Keratinocyte (primary cell): Measurements from ENCODE around the gene TGFBR1.

ENCODE experiments used
- CTCF ChIP-seq, 3 experiments: IDR thresholded peaks in 1 of 3; conservative IDR thresholded peaks in 1 of 3; optimal IDR thresholded peaks in 1 of 3; 2 replicates in 2 of 3; 3 replicates in 1 of 3; pipeline versions ENCODE3 to v1.5.1; 2011; ENCODE audit warnings: low read length in 3 of 3, mild to moderate bottlenecking in 3 of 3, moderate library complexity in 2 of 3, control low read depth in 1 of 3, inconsistent platforms in 1 of 3; ENCODE audit not compliant: insufficient read depth in 2 of 3; ENCODE audit errors: extremely low read depth in 1 of 3
- EZH2 ChIP-seq: IDR thresholded peaks from one replicate; pipeline ENCODE4 v1.6.1; 2012; ENCODE audit warnings: inconsistent platforms, mild to moderate bottlenecking, low read length, moderate library complexity

DNA sequence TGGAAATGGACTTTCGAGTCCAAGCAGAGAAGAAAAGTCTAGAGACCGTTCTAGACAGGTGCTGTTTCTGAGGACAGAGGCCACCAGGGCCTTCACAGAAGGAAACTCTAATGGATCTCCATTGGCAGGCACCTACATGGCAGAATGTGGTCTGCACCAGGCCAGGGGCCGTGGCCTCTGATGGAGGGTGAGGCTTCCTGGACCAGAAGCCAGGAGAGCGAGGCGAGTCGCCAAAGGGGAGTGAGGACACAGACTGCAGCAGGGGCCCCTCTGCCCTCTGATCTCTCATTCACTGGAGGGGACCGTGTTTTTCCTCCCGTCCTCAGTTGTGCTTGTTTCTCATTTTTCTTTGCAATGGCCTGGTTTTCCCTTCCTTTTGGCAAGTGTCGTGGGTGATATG is 75.7 kb downstream of the TGFBR1 start:
- TF ChIP-seq EZH2 (no peak), CTCF (optimal IDR thresholded peaks at IDR 0.05 in 1 of 3, IDR thresholded peaks at IDR 0.05 in 1 of 3, conservative IDR thresholded peaks at IDR 0.05 in 1 of 3; ENCODE audit: extremely low read depth in 1 of 3, insufficient read depth in 2 of 3, low read length in 3 of 3) (no peak)
